Measurements from ENCODE around the gene PAX7. TPM values are rescaled to one million over a fixed set of nuclear protein-coding genes. Genes with fewer than 3 reads are reported as not detected.
A peak's percentile ranks its signal among the peaks of the same experiment; 100 is the strongest.

Gene PAX7
- total and polyA plus RNA-seq, 7 donors: not detected

DNA sequence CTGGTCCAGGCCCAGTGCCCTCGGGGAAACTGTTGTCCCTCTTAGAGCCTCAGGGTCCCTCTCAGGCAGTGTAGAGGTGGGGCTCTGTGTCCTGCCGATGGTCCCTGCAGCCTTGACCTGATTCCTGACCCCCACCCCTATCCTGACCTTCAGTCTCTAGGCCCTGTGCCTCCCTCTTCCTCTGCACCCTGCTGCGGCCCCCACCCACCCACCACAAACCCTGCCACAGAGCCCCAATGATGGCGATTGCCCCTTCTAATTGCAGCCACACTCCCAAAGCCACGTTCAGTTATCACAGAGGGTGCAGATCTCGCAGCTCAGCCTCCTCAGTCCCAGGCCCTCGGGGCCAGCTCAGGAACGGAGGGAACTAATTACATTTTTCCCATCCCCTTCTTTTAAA lies 99.7 kb downstream of the PAX7 start:
- no peak for DNase-seq
- intact Hi-C loops (cut with DNase I): no loop called here
- Histone ChIP-seq H3K36me3 (no peaks in the 10 kb centered on the region), H3K27ac (no peak overlapping the region), H3K4me3 (no peak overlapping the region), H3K27me3 (peaks cover 0 to 82% (median 21%) of the 10 kb centered on the region in 3 donors), H3K9me3 (no peaks in the 10 kb centered on the region), H3K4me1 (no peaks in the 10 kb centered on the region)
- TF ChIP-seq POLR2AphosphoS5 (IDR thresholded peaks at IDR 0.05): no peak
- TF ChIP-seq EP300 (IDR thresholded peaks at IDR 0.05): no peak
- no peak for TF ChIP-seq CTCF (IDR thresholded peaks at IDR 0.05)
- TF ChIP-seq POLR2A (IDR thresholded peaks at IDR 0.05): no peak
- 34 to 44% methylated on average over 8 of the region's 8 CpGs for WGBS, 2 donors

DNA sequence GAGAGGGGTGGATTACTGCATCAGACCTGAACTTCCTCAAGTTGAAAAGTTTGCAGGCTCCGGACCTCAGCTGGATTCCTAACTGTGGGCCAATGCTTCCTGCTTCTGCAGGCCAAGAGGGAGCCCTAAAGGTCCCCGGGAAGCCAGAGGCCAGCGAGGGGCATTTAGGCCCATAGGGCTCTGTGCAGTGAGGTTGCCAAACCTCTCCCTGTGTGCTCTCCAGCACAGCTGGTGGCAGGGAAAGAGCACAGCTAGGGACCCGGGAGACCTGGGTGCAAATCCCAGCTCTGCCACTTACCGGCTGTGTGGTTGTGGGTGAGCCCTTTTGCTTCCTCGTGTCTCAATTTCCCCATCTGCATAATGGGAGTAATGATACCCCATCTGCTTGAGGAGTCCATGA lies 100.5 kb downstream of the PAX7 start:
- intact Hi-C loops (cut with DNase I): no loop called here
- Histone ChIP-seq H3K27me3 (peaks cover 0 to 82% (median 15%) of the 10 kb centered on the region in 3 donors), H3K9me3 (no peaks in the 10 kb centered on the region), H3K27ac (no peak overlapping the region), H3K4me1 (no peaks in the 10 kb centered on the region), H3K4me3 (no peak overlapping the region), H3K36me3 (no peaks in the 10 kb centered on the region)
- no peak for TF ChIP-seq POLR2A (IDR thresholded peaks at IDR 0.05)
- TF ChIP-seq CTCF (IDR thresholded peaks at IDR 0.05): no peak
- no peak for DNase-seq
- WGBS, 2 donors: 36 to 47% methylated on average over 6 of the region's 6 CpGs

DNA sequence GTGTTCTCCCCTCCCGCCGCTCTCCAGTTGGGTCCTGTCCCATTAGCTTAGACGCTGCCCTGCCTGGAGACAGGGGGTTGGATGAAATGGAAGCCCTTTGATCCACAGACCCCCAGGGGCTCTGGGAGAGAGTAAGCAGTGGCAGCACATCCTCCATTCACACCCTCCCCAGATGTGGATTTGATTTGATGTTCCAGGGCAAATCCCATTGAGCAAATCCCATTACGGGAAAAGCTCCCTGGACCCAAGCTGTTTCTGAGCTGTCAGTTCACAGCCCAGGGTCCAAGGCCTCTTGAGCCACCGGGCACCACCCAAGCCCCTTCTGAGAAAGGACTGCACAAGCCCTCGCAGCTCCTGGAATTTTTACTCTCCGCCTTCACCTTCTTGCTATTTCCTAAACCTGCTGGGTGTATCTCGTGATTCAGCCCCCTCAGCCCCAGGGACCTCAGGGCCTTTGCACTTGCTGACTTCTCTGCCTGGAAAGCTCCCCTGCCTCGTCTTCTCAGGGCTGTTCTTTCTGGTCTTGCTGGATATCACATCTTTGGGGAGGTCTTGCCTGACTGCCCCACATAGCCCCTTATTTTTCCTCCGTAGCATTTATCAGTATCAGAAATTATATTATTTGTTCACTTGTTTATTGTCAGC lies 101.1 kb downstream of the PAX7 start:
- DNase-seq: no peak
- H3K27me3 ChIP-seq: peaks cover 0 to 77% (median 12%) of the 10 kb centered on the region in 3 donors
- H3K4me3 ChIP-seq: no peak overlapping the region

GRCh38 chr1:18732686-18733085 lies 102.0 kb downstream of the PAX7 start:
- no peaks in the 10 kb centered on the region for H3K36me3 ChIP-seq
- no peak for TF ChIP-seq EP300 (IDR thresholded peaks at IDR 0.05)
- no peak for TF ChIP-seq POLR2A (IDR thresholded peaks at IDR 0.05)
- TF ChIP-seq POLR2AphosphoS5 (IDR thresholded peaks at IDR 0.05): no peak
- no peak for TF ChIP-seq CTCF (IDR thresholded peaks at IDR 0.05)
- H3K27me3 ChIP-seq: peaks cover 0 to 69% (median 12%) of the 10 kb centered on the region in 3 donors
- H3K9me3 ChIP-seq: no peaks in the 10 kb centered on the region
- no peak overlapping the region for H3K27ac ChIP-seq
- DNase-seq: peak; percentile 1
- 32 to 45% methylated on average over 6 of the region's 6 CpGs for WGBS, 2 donors
- H3K4me1 ChIP-seq: no peaks in the 10 kb centered on the region
- H3K4me3 ChIP-seq: no peak overlapping the region
- intact Hi-C loops (cut with DNase I): no loop called here

More for the DNA sequence above, 101.1 kb downstream of the PAX7 start:
- 69 to 77% methylated on average over 10 of the region's 10 CpGs for WGBS, 2 donors
- no peaks in the 10 kb centered on the region for H3K9me3 ChIP-seq
- no peak for TF ChIP-seq CTCF (IDR thresholded peaks at IDR 0.05)
- TF ChIP-seq POLR2AphosphoS5 (IDR thresholded peaks at IDR 0.05): no peak
- no peak for TF ChIP-seq POLR2A (IDR thresholded peaks at IDR 0.05)
- TF ChIP-seq EP300 (IDR thresholded peaks at IDR 0.05): no peak
- H3K36me3 ChIP-seq: no peaks in the 10 kb centered on the region
- intact Hi-C loops (cut with DNase I): no loop called here
- H3K27ac ChIP-seq: no peak overlapping the region
- H3K4me1 ChIP-seq: no peaks in the 10 kb centered on the region

DNA sequence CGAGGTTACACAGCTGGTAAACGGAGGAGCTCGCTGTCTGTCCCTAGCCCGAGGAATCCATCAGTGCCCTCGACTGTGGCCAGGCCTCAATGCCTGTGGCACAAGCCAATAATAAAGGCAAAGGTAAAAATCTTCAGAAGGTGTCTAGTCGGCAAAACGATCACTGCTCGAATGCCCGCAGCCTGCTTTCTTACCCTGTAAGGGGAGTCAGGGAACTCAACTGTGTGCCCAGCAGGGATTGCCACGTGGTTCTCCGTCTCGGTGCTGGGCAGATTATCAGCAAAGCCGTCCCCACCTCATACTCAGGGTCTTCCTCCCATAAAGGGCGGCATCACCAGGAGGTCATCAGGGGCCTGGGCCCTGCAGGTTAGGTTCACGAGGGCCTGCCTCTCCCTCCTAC lies 103.4 kb downstream of the PAX7 start:
- Histone ChIP-seq H3K4me3 (no peak overlapping the region), H3K9me3 (no peaks in the 10 kb centered on the region), H3K4me1 (no peaks in the 10 kb centered on the region), H3K27me3 (peaks cover 0 to 67% (median 13%) of the 10 kb centered on the region in 3 donors), H3K27ac (no peak overlapping the region), H3K36me3 (no peaks in the 10 kb centered on the region)
- intact Hi-C loops (cut with DNase I): no loop called here
- no peak for DNase-seq
- TF ChIP-seq EP300 (IDR thresholded peaks at IDR 0.05): no peak
- no peak for TF ChIP-seq POLR2A (IDR thresholded peaks at IDR 0.05)
- TF ChIP-seq POLR2AphosphoS5 (IDR thresholded peaks at IDR 0.05): no peak
- TF ChIP-seq CTCF (IDR thresholded peaks at IDR 0.05): no peak
- WGBS, 2 donors: 70 to 79% methylated on average over 15 of the region's 15 CpGs

Data from sigmoid colon (tissue), 7 donors.